HG02610 (cell line): ENCODE data around the gene UBAC1.

Experiments
- ATAC-seq: cut with Tn5 transposase; IDR thresholded peaks from one replicate; pipeline ENCODE4 v1.9.1; 2021; ENCODE audit warnings: mild to moderate bottlenecking, moderate library complexity; ENCODE audit not compliant: unreplicated experiment

UBAC1 gene

GRCh38 chr9:135994501-135995192 lies 33.5 kb upstream of the UBAC1 start:
- no peak for ATAC-seq

DNA sequence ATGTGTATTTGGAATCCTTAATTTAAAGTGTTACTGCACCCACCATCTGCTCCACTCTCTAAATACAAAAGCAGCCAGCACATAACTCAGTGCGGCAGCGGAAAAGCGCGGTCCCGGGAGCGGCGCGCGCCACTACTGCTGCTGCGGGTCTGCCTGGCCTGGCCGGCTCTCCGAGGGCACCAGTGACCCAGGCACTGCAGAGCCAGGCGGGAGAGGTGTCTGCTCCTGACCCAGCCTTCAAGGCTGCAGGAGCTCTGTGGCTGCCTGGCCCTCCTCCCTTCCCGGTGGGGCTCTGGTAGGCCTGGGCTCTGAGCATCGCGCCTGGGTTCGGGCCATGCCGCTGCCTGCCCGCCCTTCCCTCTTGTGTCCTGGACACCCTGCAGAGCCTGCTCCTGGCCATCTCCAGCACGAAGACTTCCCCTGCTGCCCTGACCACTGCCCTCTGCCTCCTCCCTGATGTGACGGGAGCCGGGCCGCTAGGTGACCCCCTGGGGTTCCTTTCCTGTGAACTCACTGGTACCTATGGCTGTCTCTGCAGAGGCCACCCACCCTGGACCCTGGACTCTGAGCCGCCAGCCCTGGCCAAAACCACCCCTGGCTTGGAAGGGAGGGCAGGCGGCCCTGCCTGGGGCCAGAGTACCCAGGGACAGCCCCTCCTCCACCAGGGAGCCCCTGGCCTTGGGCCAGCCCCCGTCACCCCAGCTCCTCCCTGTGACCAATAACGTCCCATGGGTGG lies 32.8 kb upstream of the UBAC1 start:
- ATAC-seq: no peak

DNA sequence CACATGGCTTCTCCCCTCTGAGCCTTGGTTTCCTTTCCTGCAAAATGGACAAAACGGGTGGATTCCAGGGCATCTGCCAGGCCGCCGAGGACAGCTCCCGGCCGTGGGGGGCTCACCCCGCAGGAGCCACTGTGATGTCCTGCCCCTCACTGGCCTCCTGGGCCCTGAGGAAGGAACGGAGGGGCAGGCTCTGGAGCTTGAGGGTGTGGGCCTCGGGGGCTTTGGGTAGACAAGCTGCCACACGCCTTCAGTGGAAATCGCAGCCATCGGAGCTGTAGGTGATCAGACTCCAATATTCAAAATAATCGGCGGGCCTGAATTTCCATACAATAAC lies 32.2 kb upstream of the UBAC1 start:
- ATAC-seq: no peak

- no peak for ATAC-seq
These were observed 31.6 kb upstream of the UBAC1 start for GRCh38 chr9:135992486-135993408.

DNA sequence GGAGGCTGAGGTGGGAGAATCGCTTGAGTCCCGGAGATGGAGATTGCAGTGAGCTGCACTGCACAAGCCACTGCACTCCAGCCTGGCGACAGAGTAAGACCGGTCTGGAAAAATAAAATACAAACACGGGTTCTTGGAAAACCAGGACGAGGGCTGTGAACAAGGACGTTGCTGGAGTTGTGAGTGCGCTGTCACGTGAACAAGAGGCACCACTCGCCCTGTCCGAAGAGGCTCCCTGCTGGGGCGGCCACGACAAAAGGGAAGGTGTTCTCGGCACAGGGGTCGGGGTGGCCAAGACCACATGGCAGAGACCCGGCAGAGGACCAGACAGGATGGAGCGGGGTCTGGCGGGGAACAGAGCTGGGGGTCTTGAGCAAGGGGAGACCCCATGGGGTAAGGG lies 30.6 kb upstream of the UBAC1 start:
- no peak for ATAC-seq

GRCh38 chr9:135990468-135991429 lies 29.6 kb upstream of the UBAC1 start:
- no peak for ATAC-seq

- no peak for ATAC-seq
These were observed 28.7 kb upstream of the UBAC1 start for GRCh38 chr9:135989722-135990467.

- no peak for ATAC-seq
These were observed 28.0 kb upstream of the UBAC1 start for GRCh38 chr9:135989157-135989556.

DNA sequence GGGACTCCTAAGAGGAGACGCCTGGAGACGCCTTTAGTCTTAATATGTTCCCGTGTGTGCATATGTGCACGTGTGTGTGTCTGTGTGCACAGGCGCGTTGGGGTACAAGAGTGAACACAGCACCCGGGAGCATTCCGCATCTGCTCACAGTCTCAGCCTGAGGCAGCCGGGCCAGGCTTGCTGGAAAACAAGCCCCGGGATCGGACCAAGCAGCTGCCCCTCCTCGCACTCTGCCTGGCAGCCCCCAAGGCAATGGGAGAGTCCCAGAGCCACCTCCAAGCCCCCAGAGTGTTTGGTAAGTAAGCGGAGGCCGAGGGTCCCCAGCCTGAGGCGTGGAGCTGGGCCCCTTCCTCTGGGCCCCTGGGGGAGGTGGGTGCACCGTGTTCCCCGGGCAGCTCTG lies 27.3 kb upstream of the UBAC1 start:
- ATAC-seq: no peak

DNA sequence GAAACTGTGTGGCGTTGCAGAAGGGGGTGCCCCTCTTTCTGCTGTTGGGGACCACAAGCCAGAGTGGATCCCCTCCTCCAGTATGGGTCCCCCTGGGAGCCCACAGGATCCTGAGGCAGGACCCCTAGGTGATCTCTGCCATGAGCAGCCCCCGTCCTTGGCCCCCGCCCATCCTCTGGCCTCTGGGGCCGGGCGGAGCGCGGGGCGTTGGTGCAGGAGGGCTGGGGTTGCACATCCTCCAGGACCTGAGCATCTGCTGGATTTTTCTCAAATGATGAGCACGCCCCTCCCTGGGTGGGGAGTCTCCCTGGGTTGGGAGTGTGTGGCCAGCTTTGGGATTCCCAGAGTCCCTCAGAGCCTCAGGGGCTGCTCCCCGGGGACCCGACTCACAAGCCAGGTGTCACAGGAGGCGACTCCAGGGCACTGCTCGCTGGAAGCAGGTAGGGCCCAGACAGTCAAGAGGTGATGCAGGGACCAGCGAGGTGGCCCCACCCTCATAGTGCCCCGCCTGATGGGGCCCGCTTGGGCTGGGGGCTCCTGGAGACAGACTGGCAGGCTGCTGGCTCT lies 26.7 kb upstream of the UBAC1 start:
- ATAC-seq: no peak

GRCh38 chr9:135986605-135987004 lies 25.4 kb upstream of the UBAC1 start:
- ATAC-seq: no peak

DNA sequence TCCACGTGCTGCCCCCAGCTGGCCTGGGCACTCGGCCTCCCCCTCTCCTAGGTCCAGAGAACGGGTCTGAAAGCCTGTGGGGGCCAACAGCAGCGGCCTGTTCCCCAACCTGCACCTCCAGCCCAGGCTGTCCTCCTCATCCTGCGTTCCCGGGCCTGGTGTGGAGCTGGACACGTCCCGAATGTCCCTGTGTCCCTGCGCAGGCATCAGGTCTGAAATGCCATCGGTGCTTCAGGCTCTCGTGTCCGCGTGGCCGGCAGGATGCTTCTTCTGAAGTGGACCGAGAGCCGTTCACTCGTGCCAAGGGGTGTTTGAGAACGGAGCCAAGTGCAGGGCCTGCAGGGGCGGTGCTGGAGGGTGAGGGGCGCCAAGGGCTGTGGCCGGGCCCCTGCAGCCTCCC lies 24.7 kb upstream of the UBAC1 start:
- ATAC-seq: no peak

DNA sequence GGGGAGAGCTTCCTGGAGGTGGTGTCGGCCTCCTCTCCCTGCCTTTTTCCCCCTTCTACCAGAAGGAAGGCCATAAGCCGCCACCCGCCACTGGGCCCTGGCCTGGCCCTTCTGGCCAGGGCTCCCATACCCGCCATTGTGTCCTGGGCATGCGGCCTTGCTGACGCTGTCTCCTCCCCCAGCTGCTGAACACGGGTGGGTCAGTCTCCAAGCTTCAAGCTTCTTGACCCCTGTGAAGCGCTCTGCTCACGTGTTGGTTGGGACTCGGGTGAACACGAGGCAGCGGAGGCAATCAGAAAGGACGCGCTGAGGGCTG lies 24.2 kb upstream of the UBAC1 start:
- no peak for ATAC-seq

GRCh38 chr9:135984072-135984710 lies 23.0 kb upstream of the UBAC1 start:
- no peak for ATAC-seq

- ATAC-seq: no peak
These were observed 22.3 kb upstream of the UBAC1 start for GRCh38 chr9:135983208-135984071.

DNA sequence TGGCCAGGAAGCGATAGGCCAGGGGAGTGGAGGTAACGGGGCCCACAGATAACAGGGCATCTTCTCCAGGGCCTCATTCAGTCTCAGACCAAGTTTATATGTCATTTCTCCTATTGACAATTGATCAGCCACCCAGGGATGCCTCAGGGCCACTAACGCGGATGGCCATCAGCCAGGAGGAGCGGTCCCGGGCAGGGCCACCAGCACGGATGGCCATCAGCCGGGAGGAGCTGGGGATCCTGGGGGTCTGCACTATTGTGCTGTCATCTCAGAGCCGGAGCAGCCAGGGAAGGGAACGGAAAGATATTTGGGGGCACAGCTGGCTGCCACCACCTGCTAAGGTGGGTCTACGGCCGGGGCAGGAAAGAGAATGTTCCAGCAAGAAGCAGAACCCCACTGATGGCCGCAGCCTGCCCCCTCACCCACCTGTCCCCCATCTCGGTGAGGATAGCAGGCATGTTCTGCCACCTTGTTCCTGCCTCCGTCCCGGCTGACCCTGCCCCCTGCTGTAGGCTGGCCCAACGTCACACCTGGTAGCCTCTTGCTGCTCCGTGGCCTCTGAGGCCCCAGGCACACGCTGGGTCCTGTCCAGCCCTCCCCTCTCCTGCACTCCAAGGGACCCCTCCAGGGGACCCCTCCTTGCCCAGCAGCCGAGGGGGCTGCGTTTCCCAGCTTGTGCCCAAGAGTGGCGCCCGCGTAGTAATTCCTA lies 21.5 kb upstream of the UBAC1 start:
- no peak for ATAC-seq

- ATAC-seq: no peak
These were observed 19.9 kb upstream of the UBAC1 start for GRCh38 chr9:135980926-135981630.
